Measurements from ENCODE around the gene SRSF3.

DNA sequence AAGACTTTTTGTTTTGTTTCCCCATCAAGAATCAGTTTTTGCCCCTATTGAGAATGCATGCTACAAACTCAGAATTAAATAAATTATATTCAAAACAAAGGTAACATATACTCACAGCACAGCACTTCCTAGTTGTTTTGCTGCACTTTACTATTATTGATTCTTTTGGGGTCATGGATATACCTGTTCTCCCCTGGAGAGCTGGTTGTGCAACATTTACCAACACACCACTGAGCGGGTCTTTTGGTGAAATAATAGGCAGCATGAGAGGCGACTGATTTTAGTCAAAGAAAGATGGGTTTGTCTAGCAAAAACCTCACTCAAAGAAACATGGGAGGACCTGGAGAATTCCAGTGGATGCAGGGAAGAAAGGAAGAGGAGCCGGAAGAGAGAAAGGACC lies 44.4 kb downstream of the SRSF3 start:
- no peak for TF ChIP-seq TCF4 (CRISPR knock-in tag; IDR thresholded peaks at IDR 0.05; ENCODE audit: borderline replicate concordance)
- TF ChIP-seq PATZ1 (CRISPR knock-in tag; IDR thresholded peaks at IDR 0.05; ENCODE audit: borderline replicate concordance) = no peak
- no peak for TF ChIP-seq OSR1 (CRISPR knock-in tag; IDR thresholded peaks at IDR 0.05)
- no peak for TF ChIP-seq CSDC2 (CRISPR knock-in tag; IDR thresholded peaks at IDR 0.05)
- TF ChIP-seq, protein P1, sequence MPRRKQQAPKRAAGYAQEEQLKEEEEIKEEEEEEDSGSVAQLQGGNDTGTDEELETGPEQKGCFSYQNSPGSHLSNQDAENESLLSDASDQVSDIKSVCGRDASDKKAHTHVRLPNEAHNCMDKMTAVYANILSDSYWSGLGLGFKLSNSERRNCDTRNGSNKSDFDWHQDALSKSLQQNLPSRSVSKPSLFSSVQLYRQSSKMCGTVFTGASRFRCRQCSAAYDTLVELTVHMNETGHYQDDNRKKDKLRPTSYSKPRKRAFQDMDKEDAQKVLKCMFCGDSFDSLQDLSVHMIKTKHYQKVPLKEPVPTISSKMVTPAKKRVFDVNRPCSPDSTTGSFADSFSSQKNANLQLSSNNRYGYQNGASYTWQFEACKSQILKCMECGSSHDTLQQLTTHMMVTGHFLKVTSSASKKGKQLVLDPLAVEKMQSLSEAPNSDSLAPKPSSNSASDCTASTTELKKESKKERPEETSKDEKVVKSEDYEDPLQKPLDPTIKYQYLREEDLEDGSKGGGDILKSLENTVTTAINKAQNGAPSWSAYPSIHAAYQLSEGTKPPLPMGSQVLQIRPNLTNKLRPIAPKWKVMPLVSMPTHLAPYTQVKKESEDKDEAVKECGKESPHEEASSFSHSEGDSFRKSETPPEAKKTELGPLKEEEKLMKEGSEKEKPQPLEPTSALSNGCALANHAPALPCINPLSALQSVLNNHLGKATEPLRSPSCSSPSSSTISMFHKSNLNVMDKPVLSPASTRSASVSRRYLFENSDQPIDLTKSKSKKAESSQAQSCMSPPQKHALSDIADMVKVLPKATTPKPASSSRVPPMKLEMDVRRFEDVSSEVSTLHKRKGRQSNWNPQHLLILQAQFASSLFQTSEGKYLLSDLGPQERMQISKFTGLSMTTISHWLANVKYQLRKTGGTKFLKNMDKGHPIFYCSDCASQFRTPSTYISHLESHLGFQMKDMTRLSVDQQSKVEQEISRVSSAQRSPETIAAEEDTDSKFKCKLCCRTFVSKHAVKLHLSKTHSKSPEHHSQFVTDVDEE (CRISPR knock-in tag; IDR thresholded peaks at IDR 0.05) = no peak
- TF ChIP-seq ARNTL (CRISPR knock-in tag; IDR thresholded peaks at IDR 0.05; ENCODE audit: borderline replicate concordance, low read depth) = no peak
- TF ChIP-seq BACH2 (CRISPR knock-in tag; IDR thresholded peaks at IDR 0.05; ENCODE audit: borderline replicate concordance) = no peak
- TF ChIP-seq CSRNP3 (CRISPR knock-in tag; IDR thresholded peaks at IDR 0.05) = no peak
- TF ChIP-seq GLIS3 (CRISPR knock-in tag; IDR thresholded peaks at IDR 0.05) = no peak
- TF ChIP-seq ESRRG (CRISPR knock-in tag; IDR thresholded peaks at IDR 0.05) = no peak
- no peak for TF ChIP-seq TOX (CRISPR knock-in tag; IDR thresholded peaks at IDR 0.05; ENCODE audit: borderline replicate concordance)
- TF ChIP-seq ZNF70 (CRISPR knock-in tag; IDR thresholded peaks at IDR 0.05) = no peak
- no peak for TF ChIP-seq ZNF8 (CRISPR knock-in tag; IDR thresholded peaks at IDR 0.05)
